ENCODE measurements around the gene PIK3CB. TPM values are rescaled to one million over a fixed set of nuclear protein-coding genes. Genes with fewer than 3 reads are reported as not detected.

PIK3CB gene
- total RNA-seq (2014; rRNA removed; shearing (Covaris generic)) = 9.1 and 11.1 TPM in 2 replicates

DNA sequence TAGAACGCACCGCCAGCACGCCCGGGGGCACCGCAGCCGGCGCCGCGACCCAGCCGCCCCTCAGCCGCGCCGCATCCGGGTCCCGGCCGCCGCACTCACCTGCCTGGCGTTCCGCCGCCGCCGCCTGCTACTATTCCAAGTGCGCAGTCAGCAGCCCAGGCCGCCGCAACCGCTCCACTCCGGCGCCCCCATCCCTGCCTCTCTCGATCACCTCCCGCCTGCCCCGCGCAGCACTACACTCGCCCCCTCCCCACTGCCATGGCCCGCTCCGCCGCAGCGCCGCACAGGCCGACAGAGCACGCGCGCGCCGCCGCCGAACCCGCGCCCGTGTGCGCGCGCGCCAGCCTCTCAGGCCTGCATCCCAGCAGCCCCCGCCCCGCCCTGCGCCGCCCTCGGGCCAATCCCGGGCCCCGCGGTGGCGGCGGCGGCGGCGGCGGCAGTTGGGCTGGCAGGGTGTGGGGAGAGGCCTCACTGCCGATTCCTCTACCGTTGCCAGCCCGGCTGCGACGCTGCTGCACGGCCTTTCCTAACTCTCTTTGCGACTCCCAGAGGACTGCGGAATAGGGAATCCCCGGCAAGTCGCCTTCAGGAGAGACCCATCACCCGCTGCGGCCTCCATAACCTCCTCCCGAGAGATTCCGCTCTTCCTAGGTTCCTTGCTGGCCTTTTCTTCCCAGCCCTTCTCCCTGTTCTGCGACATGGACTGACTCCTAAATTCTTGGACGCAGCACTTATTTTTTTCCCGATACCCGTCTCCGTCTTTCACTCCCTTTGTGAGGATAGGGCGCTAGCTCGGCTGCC lies at the start of gene PIK3CB:
Gene PIK3CB, minus strand, starts transcription at position 333 of the 801 bp plus-strand sequence. CDS start 75,585 bp downstream, outside the sequence.
- DNase-seq (ENCODE audit: low read depth) = peak; percentile 89

DNA sequence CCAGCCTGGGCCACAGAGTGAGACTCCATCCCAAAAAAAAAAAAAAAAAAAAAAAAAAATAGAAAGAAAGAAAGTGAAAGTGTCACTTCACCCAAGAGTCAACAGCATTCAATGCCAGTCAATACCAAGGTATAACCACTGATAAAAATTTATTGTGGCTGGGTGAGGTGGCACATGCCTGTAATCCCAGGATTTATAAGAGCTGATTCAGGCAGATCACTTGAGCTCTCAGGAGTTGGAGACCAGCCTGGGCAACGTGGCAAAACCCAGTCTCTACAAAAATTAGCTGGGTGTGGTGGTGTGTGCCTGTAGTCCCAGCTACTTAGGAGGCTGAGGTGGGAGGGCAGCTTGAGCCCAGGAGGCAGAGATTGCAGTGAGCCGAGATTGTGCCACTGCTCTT lies 46.5 kb upstream of the PIK3CB start:
- DNase-seq (ENCODE audit: low read depth) = no peak

DNA sequence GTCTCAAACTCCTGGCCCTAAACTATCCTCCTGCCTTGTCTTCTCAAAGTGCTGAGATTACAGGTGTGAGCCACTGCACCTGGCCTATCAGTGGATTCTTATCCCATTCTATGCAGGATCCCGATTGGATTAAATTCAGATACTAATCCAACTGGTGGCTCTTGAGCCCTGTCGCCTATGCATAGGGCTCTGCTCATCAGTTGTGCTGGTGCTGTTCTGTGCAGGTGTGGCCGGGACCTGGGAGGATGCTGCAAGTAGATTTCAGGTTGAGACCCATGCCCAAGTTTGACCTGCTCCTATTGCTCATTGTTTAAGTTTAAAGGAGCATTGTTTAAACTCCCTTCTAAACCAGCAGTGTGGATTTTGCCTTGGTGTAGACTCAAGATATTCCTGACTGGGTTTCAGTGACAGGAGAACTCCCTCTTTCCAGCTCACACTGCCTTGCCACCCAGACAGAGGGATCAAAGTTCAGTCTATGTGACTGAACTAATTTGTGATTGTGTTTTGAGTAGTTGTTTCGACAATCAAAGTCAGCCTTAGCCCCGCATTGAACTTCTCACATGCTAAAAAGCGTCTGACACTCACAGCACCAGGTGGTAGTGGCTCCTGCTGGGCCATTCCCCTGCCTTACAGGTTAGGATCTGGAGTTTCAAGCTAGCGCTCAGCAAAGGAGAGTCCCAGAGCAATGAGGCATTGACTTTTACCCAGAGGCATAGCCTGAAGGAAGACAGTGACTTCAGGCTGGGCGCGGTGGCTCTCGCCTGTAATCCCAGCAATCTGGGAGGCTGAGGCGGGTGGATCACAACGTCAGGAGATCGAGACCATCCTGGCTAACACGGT lies 45.0 kb upstream of the PIK3CB start:
- no peak for DNase-seq (ENCODE audit: low read depth)

DNA sequence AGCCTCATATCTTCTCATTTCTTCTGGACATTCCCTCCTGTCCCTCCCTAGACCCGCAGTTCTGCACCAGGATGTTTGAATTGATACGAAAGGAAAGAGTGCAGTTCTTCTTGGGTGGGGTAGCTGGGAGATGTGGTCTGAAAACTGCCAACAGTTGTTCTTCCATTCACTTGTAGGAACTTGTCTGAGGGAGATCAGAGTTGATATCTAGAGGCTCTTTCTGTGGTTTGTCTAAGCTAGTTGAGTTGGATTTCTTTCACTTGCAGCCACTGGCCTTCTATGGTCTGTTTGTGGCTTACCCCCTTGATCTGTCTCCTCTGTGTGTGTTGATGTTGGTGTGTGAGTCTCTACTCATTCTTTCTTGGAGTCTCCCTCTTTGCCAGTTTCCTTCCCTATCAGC lies 42.5 kb upstream of the PIK3CB start:
- no peak for DNase-seq (ENCODE audit: low read depth)

DNA sequence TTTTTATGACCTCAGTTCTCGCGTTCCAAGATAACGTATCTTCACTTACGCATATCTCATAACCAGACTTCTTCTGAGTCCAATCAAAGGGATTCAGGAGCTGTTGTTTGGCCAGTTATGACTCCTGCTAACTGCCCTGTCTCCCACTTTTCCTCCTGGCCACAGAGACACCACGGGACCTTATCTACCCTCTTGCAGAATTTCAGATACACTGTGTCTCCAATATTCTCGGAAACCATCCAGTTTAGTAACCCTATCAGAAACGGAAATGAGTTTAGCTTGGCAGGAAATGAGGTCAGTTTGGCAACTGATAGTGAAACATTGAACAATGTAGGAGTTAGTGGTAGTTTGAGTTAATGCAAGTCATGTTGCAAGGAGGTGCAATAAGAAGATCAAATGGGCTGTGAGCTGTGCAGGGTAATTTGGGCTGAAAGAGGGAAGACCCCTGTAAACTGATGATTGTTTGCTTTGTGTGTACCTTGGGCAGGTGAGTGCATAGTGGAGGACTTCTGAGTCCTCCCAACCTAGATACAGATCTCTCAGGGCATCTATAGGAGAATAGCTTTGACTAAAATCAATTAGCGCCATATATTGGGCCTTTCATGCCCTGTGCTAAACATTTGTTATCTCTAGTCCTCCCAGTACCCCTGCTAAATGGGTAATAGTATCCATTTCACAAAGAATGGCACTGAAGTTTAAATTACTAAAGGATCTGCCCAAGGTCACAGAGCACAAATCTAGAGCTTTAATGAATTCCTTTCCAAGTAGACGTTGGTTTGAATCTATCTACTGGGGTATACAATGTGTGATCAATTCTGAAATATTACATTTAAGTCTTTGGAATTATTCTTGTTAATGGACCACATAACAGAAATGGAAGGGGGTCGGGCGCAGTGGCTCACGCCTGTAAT lies 41.3 kb upstream of the PIK3CB start:
- DNase-seq (ENCODE audit: low read depth) = no peak

DNA sequence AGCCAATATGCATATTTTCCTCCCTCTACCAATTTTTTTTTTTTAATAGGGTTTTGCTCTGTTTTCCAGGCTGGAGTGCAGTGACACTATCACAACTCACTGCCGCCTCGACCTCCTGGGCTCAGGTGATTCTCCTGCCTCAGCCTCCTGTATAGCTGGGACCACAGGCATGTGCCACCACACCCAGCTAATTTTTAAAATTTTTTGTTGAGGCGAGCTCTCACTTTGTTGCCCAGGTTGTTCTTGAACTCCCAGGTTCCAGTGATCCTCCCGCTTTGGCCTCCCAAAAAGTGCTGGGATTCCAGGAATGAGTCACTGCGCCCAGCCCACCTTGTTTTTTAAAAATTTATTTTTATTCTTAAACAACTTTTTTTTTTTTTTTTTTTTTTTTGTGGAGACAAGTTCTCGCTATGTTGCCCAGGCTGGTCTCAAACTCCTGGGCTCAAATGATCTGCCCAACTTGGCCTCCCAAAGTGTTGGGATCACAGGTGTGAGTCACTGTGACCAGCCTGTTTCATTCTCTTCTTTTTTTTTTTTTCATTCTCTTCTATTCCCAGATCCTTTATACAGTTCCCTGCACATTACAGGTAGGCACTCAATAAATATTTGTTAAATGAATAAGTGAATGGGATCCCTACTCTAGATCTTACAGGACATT lies 40.5 kb upstream of the PIK3CB start:
- DNase-seq (ENCODE audit: low read depth) = no peak

DNA sequence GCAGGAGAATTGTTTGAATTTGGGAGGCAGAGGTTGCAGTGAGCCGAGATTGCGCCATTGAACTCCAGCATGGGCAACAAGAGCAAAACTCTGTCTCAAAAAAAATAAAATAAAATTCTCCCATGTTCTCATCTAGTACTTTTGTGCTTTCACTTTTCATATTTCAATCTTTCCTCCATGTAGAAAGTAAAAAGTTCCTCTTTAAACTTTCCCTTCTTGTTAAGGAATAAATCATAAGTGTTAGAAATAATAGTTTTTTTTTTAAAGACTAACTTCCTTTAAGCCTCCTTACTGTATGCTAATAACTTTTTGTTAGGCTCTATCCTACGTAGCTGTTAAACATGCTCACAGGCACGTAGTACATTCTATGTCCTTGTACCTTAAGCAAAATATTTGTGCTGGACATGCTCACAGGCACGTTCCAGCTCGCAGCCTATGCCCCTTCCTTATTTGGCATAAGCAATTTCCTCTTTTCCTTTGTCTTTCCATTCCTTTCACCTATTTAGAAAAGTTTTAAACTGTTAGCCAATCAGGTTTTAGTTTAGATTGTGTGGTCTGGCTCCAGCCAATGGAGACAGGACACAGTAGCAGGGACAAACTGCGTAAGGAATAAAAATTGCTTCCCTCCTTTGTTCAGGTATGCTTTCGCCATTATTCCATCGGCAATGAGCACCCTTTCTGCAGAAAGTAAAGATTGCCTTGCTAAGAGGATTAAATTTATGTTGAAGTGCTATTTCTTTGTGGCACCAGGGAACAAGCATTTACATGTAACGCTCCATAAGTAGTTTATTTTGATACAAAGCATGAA lies 38.9 kb upstream of the PIK3CB start:
- no peak for DNase-seq (ENCODE audit: low read depth)

DNA sequence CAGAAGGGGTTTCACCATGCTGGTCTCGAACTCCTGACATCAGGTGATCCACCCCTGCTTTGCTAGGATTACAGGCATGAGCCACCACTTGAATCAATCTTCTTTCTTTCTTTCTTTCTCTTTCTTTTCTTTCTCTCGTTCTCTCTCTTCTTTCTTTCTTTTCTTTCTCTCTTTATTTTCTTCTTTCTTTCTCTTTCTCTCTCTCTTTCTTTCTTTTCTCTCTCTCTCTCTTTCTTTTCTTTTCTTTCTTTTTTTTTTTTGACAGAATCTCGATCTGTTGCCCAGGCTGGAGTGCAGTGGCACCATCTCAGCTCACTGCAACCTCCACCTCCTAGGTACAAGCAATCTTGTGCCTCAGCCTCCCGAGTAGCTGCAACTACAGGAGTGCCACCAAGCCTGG lies 37.9 kb upstream of the PIK3CB start:
- DNase-seq (ENCODE audit: low read depth) = no peak

DNA sequence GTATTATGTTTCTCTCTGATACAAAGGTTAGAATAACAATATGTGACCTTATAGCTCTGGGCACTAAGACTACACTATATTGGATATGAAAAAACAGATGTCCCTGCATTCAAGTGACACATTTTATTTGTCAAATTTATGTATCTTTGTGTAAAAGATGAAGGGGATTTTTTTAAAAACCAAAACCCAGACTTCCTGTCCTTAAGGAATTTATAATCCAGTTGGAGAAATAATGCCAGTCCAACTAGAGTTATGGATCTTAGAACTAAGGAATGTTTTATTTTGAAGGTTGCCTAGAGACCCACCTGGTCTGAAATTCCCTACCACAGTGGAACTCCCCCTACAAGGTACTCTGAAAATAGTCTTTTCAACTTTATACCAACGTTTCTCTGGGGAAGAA lies 33.3 kb upstream of the PIK3CB start:
- no peak for DNase-seq (ENCODE audit: low read depth)

DNA sequence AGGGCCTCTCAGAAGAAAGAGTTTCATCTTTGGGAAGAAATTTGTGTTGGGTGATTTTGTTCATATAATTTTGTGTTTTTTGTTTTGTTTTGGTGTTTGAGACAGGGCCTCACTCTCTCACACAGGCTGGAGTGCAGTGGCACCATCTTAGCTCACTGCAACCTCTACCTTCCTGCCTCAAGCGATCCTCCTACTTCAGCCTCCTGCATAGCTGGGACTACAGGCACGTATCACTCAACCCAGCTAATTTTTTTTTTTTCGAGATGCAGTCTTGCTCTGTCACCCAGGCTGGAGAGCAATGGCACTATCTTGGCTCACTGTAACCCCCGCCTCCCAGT lies 29.0 kb upstream of the PIK3CB start:
- no peak for DNase-seq (ENCODE audit: low read depth)

DNA sequence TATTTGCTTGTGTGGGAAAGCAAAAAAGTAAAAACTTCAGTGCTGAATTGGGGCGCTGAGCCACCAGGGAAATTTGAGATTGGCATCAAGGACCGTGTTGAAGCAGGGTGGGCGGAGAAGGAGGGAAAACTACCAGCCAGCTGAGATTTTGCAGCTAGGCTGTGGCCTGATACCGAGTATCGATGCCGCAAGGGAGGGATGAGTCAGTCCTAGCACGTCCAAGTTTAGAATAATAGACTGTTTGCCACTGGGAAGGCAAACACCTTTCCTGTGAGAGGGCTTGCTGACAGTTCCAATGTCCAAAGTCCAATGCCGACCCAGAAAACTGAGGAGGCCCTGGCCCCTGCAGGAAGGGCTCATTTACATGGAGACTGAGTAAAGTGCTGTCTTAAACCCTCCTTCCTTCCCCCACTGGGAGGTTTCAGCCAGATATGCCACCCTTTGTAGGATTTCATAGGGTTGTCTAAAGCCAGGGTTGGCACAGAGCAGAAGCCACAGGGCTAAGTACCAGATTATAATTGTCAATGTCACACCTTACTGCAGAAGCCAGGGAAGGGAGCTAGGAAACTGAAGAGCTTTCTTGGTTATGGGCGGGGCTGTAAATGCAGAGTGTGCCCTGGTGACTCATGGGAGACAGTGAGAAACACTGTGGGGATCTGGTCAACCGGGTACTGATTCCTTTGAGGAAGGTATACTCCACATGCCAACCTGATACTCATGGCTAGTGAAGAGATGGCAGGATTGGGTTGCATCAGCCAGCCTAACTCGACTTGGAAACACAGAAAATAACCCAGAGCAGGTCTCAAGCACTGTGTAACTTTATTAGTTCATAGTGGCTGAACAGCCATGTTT lies 28.4 kb upstream of the PIK3CB start:
- peak; percentile 85 for DNase-seq (ENCODE audit: low read depth)

DNA sequence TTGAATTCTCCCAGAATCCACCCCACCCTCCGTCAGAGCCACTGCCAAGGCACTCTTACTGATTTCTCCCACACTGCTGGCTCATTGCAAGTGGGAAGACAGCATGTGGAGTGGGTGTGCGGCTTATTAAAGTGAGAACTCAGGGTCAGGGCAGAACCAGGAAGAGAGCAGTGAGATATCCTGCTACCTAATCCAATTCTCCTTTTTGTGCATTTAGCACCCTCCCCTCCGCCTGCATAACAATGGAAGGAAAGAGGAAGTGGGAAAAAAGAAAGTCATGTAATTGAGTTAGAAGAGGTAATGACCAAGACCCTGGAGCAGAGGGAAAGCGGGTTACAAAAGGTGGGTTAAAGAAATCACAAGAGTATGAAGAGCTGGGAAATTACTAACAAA lies 27.8 kb upstream of the PIK3CB start:
- DNase-seq (ENCODE audit: low read depth) = peak; percentile 17

DNA sequence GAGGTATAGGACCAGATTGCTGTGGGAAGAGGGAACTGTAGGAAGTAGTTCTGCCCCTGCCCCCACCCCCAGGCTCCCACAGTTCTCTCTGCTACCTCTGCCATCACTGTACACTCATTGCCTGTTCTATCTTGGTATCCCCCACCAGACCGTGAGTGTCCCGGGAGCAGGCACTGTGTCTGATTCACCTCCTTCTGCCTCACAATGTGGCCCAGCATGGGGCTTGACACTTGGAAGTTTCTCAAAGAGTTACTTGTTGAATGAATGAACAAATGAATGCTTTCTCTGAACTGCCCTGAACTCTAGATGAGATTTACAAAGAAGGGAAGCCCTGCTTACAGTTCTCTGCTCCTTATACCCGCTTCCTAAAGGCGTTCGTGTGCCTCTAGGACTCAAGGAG lies 27.1 kb upstream of the PIK3CB start:
- DNase-seq (ENCODE audit: low read depth) = peak; percentile 66

DNA sequence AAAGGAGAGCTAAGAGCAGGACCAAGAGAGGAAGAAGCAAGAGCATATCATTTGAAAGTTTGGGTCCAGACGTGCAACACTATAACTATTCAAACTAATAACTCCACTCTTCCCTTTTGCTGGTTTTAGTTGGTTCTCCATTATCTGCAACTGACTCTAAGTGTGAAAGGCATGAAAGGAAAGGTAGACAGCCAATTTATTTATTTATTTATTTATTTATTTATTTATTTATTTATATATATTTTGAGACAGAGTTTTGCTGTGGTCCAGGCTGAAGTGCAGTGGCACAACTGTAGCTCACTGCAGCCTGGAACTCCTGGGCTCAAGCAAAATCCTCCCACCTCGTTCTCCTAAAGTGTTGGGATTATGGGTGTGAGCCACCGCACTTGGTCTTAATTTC lies 22.1 kb upstream of the PIK3CB start:
- DNase-seq (ENCODE audit: low read depth) = no peak

DNA sequence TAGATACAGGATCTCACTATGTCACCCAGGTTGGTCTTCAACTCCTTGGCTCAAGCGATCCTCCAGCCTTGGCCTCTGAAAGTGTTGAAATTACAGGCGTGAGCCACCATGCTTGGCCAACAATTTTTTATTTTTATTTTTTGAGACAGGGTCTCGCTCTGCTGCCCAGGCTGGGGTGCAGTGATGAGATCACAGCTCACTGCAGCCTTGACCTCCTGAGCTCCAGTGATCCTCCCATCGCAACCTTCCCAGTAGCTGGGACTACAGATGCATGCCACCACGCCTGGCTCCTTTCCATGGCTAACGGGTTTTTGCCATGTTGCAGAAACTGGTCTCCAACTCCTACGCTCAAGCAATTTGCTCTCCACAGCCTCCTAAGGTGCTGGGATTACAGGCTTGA lies 20.2 kb upstream of the PIK3CB start:
- DNase-seq (ENCODE audit: low read depth) = no peak

DNA sequence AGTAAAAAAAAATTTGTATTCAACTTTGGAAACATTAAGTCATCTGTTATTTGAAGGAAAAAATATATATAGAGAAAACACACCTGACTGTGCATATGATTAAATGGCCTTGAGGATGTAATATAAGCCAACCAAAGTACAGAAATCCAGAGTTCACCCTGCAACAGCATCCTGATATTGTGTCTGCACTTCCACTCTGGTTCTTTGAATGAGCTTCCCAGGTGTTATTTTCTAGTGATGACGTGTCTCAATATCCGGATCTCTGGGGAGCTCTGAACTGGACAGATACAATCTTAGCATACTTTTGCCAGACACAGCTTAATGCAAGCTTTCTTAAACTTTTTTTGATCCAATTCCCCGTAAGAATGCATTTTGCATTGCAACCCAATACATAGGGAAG lies 19.5 kb upstream of the PIK3CB start:
- no peak for DNase-seq (ENCODE audit: low read depth)

DNA sequence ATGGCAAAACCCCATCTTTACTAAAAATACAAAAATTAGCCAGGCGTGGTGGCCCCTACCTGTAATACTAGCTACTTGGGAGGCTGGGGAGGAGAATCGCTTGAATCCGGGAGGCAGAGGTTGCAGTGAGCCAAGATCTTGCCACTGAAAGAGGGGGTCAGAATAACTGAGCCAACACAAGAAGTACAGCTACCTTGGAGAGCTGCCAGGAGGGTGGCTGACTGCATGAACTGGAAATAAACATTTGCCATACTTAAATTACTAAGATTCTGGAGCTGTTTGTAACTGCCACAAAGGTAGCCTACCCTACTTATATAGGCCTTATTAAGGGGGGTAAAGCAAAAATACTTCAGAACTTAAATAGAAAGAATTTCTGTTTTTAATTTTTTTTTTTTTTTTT lies 15.4 kb upstream of the PIK3CB start:
- peak; percentile 26 for DNase-seq (ENCODE audit: low read depth)

DNA sequence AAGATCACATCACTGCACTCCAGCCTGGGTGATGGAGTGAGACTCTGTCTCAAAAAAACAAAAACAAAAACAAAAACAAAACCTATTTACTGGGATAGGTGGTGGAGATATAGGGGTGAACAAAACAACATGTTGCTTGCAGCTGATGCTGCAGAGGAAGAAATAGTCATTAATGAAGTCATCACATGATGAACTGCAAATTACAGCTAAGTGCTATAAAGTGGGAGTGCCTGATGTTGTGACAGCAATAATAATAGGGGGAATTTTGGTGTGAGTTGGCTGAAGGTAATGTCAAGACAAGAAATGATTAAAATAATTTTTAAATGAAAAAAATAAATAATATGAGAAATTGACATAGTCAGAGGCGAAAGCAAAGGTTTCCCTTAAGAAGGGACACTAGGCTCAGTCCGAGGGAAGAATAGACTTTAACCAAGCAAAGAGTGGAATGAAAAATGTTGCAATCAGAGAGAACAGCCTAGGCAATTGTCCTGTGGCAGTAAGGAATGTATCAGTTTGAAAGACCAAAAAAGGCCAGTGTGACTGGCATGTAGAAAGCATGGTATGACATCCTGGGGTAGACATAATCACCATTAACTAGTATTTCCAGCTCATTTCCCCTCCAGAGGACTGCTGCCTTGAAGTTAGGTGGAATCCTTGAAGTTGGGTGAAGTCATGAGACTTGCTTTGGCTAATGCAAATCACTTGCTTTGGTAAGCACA lies 14.7 kb upstream of the PIK3CB start:
- DNase-seq (ENCODE audit: low read depth) = no peak

DNA sequence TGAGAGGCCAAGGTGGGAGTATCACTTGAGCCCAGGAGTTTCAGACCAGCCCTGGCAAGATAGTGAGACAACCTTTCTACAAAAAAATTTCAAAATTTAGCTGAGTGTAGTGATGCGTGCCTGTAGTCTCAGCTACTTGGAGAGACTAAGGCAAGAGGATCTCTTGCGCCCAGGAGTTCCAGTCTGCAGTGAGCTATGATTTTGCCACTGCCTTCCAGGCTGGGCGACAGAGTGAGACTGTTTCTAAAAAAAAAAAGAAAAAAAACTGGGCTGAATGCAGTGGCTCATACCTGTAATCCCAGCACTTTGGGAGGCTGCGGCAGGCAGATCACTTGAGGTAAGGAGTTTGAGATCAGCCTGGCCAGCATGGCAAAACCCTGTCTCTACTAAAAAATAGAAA lies 14.0 kb upstream of the PIK3CB start:
- DNase-seq (ENCODE audit: low read depth) = no peak

Measured in RPMI7951 (cell line).